ENCODE measurements around the gene DGLUCY. TPM values are rescaled to one million over a fixed set of nuclear protein-coding genes. Genes with fewer than 3 reads are reported as not detected.

DGLUCY gene
- total and polyA plus RNA-seq, 2 of the 13 experiments (the other 11 are each of a cell fraction or from before 2014, with no cell fraction given) = 14.8 to 36.3 TPM

- TF ChIP-seq ZNF281 (CRISPR knock-in tag; IDR thresholded peaks at IDR 0.05; ENCODE audit: borderline replicate concordance) = no peak
- no peak for TF ChIP-seq ZBTB38 (CRISPR knock-in tag; IDR thresholded peaks at IDR 0.05)
- no peak for TF ChIP-seq POLR2AphosphoS5 (IDR thresholded peaks at IDR 0.05; ENCODE audit: low read depth, low read length)
- TF ChIP-seq ZNF562 (CRISPR knock-in tag; IDR thresholded peaks at IDR 0.05; ENCODE audit: borderline replicate concordance) = no peak
- no peak for TF ChIP-seq ZNF605 (CRISPR knock-in tag; IDR thresholded peaks at IDR 0.05)
- no peak for TF ChIP-seq ZNF766 (CRISPR knock-in tag; IDR thresholded peaks at IDR 0.05; ENCODE audit: borderline replicate concordance)
- TF ChIP-seq, protein P1, sequence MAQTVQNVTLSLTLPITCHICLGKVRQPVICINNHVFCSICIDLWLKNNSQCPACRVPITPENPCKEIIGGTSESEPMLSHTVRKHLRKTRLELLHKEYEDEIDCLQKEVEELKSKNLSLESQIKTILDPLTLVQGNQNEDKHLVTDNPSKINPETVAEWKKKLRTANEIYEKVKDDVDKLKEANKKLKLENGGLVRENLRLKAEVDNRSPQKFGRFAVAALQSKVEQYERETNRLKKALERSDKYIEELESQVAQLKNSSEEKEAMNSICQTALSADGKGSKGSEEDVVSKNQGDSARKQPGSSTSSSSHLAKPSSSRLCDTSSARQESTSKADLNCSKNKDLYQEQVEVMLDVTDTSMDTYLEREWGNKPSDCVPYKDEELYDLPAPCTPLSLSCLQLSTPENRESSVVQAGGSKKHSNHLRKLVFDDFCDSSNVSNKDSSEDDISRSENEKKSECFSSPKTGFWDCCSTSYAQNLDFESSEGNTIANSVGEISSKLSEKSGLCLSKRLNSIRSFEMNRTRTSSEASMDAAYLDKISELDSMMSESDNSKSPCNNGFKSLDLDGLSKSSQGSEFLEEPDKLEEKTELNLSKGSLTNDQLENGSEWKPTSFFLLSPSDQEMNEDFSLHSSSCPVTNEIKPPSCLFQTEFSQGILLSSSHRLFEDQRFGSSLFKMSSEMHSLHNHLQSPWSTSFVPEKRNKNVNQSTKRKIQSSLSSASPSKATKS (CRISPR knock-in tag; IDR thresholded peaks at IDR 0.05) = no peak
- TF ChIP-seq, protein P2, sequence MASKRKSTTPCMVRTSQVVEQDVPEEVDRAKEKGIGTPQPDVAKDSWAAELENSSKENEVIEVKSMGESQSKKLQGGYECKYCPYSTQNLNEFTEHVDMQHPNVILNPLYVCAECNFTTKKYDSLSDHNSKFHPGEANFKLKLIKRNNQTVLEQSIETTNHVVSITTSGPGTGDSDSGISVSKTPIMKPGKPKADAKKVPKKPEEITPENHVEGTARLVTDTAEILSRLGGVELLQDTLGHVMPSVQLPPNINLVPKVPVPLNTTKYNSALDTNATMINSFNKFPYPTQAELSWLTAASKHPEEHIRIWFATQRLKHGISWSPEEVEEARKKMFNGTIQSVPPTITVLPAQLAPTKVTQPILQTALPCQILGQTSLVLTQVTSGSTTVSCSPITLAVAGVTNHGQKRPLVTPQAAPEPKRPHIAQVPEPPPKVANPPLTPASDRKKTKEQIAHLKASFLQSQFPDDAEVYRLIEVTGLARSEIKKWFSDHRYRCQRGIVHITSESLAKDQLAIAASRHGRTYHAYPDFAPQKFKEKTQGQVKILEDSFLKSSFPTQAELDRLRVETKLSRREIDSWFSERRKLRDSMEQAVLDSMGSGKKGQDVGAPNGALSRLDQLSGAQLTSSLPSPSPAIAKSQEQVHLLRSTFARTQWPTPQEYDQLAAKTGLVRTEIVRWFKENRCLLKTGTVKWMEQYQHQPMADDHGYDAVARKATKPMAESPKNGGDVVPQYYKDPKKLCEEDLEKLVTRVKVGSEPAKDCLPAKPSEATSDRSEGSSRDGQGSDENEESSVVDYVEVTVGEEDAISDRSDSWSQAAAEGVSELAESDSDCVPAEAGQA (IDR thresholded peaks at IDR 0.05; ENCODE audit: low read depth) = no peak
- TF ChIP-seq, protein P2 (CRISPR knock-in tag; IDR thresholded peaks at IDR 0.05; ENCODE audit: borderline replicate concordance) = no peak
- no peak for TF ChIP-seq GPN1 (CRISPR knock-in tag; IDR thresholded peaks at IDR 0.05; ENCODE audit: borderline replicate concordance)
Measured at GRCh38 chr14:91155626-91156089, 41.8 kb downstream of the DGLUCY start (continued).

Data from HepG2 (cell line).